CD4-positive, alpha-beta T cell treated with Interleukin-6 for 4 hours (primary cell): ENCODE data around the gene LIMK2.
"Not testable (repeated sequence)": the region's sequence is repeated elsewhere in the genome, so short reads cannot be mapped to it uniquely, and the experiment has no call there.

ENCODE experiments used
- DNase-seq: peaks from one replicate; pipeline ENCODE4 v3.0.0-alpha.2; 2020; ENCODE audit warnings: mixed read lengths

Gene LIMK2

DNA sequence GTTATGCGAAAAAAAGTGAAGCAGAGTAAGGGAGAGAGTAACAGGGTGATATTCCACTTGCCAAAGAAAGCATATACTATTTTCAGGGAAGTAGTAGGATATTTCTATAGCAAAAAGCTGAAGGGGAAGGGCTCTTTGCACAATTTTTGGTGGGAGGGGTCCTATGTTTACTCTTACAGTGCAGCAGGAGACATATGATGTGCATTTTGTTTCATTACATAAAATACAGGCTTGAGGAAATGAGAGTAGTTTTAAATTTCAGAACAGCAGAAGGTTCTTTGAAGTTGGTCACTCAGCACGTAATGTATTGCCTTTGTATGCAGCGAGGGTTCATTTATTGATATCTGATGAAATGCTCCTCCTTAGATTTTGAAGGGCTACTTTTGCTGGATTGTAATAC is 83.3 kb downstream of the LIMK2 start:
- no peak for DNase-seq

DNA sequence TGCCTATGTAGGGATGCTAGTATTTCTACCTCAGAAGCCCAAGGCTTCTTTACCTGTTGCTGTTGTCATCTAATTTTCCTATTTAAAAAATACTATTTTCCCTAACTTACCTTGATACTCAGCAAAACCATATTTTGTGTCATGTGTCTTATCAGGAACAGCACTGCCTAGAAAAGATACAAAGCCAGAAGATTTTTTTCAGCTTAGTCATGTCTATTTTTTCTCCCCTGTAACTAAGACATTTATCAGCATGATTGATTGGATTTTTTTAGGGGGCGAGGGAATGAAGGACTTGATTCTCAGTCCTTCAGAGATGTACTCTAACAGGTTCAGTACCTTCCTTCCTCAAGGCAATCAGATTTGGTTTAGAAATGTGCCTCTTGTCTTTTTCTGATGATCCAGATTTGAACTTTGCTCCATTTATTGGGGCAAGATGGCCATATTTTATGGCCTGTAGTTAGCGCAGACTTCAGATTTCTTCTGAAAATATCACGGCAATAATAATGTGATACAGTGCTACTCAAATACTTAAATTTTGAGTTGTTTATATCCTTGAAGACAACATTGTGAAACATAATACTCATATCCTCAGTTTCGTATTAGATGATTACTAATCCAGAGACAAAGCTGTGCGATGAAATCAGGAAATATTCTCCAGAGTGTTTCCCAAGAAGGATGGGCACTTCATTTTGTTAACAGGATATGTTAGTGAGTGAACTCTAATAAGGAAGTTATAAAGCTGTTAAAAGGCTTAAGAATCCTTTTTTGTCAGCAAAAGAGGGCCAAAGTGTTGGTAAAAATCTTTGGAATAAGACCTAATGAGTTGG is 83.9 kb downstream of the LIMK2 start:
- DNase-seq: no peak

DNA sequence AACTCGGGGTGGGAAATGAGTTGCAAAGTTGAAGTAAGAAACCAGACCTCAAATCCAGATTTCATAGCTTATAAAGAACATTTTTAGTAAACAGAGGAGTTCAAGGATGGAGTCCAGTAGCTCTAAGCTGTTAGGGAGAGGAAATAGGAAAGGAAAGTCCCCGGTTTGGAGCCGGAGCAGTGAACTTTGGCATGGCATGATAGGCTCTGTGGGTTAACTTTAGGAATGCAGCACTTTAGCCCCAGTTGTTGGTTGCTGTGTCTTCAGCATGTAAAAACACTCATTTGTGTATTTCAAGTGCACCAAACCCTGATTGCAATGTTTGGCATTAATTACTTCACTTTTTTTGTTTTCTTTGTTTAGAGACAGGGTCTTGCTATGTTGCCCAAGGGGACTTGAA is 88.8 kb downstream of the LIMK2 start:
- DNase-seq: no peak

DNA sequence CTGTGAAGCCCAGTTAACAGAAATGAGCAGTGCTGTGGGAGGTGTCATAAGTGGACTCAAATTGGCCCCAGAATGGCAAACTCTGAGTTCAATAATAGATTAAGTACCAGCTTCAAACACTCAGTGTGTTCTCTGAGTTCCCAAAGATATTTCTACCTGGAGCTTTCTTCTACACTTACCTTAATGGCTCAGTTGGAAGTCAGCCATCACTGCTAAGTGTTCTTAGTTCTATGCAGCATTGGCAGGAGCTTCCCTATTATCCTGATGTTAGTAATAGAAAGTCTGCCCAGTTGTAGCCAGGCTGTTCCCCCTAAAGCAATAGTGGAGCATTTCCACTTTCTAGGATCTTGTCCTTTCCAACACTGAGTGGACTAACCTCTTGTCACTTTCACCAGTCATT is 89.9 kb downstream of the LIMK2 start:
- DNase-seq: no peak

DNA sequence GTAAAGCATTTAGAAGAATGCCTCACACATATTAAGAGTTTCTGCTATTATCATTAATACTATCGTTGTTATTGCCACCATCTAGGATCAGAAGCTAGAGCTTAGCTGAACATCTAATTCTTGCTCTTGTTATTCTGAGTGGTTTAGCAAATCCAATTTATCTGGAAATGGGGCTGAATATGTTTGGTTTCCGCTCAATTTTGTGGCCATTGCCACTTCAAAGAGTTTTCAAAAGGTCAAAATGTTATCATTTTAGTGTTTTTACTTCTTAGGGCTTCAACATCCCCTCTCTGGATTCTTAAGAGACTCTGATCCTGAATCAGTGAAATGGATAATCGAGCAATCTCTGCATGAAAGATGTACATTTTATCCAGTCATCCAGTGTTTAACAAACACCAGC is 90.4 kb downstream of the LIMK2 start:
- no peak for DNase-seq

DNA sequence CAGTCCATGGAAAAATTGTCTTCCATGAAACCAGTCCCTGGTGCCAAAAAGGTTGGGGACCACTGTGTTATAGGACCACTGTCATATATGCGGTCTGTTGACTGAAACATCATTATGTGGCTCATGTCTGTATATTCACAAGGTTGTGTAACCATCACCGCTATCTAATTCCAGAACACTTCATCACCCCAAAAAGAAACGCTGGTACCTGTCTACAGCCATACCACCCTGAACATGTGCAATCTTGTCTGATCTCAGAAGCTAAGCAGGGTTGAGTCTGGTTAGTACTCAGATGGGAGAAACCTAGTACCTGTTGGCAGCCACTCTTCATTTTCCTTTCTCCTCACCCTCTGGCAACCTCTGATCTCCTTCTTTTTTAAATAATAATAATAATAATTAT is 93.1 kb downstream of the LIMK2 start:
- no peak for DNase-seq

DNA sequence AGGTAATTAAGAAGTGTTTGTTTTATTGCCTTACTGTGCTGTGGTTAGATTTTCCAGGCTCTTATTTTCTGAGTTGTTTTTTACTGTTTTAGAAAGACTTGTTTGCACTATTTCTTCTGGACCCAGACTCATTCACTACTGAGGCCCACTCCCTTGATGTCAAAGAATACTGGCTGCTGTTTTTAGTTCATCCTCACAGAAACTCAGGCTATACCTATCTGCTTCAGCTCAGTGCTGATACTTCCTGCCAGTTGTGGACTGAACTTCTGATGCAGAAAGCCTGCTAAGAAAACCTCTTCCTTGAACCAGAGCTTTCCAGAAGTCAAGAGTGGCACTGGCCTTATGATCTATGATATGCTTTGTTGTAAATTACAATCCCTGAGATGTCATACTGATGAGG is 96.1 kb downstream of the LIMK2 start:
- peak; percentile 19 for DNase-seq

DNA sequence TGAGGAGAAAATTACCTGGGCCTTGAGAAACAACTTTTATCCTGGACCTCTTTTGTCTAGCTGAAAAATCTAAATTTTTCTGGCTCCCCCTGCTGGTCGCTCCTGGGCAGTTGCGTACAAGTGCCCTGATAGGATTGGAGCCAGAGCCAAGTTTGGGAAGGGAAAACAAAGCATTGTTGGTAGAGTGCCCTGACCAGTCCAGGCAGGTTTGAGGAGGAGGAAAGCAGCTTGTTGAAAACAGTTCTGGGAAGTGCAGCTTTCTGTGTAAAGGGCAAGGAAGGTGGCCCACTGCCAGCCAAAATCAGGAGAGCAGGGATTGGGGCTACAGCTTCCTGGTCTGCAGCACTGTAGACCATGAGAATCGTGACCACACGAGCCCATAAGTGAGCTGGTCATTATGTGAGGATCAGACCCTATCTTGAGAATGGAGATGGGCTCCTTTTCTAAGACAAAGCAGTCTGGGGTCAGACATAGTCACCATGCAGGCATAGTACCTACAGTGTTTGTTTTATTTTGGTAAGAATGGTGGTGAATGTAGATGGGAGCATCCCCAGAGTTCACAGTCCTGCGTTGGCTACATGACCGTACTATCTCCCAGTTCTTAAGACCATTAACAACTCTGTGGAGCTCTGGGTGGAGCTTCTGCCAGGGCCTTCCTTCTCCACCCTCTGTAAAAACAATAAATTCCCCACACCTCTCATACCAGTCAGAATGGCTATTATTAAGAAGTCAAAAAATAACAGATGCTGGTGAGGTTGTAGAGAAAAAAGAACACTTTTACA is 101.5 kb downstream of the LIMK2 start:
- DNase-seq: peak; percentile 84

DNA sequence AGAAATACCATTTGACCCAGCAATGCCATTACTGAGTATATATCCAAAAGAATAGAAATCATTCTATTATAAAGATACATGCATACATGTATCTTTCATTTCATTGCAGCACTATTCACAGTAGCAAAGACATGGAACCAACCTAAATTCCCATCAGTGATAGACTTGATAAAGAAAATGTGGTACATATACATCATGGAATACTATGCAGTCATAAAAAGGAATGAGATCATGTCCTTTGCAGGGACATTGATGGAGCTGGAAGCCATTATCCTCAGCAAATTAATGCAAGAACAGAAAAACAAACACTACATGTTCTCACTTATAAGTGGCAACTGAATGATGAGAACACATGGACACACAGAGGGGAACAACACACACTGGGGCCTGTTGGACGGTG is 102.1 kb downstream of the LIMK2 start:
- DNase-seq: not testable (repeated sequence)

DNA sequence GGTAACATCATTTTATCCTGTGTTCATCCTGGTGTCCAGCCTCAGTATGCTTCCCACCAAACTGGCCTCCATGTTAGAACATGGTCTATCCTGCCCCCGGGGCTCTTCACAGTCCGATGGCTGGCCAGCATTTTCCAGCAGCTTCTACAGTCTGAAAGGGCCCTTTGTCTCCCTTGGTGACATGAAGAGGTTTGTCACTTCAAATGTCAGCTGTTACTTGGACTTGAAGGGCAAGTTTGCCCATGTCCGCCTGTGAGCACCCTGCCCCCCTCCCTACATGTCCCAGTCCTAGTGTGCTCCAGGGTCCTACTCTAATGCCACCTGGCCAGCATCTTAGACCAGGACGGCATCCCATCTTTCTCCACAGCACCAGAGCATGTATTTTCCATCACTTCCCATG is 109.3 kb downstream of the LIMK2 start:
- no peak for DNase-seq

DNA sequence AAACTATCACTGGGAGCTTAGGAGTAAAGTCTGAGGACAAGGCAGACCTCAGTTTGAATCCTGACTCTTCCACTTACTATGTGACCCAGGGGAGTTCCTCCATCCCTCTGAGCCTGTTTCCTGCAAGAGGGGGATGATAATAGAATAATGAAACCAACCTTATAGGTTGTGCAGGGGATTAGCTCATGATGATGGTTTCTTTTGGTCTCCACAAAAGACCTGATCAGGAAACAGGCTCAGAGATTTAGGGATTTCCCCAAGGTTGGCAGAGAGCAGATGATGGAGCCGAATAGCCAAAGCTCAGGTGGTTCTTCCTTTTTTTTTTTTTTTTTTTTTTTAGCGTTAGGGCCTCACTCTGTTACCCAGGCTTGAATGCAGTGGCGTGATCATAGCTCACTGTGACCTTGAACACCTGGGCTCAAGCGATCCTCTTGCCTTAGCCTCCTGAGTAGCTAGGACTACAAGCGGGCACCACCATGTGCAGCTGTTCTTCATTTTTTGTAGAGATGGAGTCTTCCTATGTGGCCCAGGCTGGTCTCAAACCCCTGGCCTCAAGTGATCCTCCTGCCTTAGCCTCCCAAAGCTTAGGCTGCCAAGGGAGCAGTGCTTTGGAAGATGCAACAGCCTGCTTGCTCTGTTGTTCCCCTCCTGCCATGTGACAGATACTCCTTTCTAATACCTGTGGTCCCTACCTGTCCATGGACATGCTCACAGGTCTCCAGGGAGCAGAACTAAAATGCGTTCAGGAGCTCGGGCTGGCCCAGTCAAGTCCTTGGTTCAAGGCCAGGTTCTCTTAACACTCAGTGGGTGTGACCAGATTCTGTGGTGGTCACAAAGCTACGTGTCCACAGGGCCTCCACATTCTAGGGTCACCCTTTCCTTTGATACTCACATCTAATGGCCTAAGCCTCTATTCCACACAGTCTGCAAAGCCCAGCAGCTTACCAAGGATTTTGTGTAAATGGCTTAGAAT is 111.8 kb downstream of the LIMK2 start:
- DNase-seq: no peak

DNA sequence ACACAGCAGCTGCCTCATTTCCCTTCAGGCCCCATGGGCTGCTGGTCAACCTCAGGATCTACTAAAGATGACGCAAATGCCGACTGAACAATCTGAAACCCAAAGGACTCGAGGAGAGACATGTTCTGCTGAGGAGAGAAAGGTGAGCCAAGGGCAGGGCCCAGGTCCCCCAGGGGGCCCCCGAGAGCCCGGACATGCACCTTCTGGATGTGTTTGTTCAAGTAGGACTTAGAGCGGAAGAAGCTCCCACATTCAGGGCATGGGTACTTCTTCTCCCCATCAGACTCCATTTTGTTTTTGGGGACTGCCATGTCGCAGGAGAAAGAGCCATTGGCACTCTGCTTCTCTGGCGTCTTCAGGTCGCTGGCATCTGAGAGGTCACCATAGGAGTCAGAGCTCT is 114.8 kb downstream of the LIMK2 start:
- DNase-seq: no peak

DNA sequence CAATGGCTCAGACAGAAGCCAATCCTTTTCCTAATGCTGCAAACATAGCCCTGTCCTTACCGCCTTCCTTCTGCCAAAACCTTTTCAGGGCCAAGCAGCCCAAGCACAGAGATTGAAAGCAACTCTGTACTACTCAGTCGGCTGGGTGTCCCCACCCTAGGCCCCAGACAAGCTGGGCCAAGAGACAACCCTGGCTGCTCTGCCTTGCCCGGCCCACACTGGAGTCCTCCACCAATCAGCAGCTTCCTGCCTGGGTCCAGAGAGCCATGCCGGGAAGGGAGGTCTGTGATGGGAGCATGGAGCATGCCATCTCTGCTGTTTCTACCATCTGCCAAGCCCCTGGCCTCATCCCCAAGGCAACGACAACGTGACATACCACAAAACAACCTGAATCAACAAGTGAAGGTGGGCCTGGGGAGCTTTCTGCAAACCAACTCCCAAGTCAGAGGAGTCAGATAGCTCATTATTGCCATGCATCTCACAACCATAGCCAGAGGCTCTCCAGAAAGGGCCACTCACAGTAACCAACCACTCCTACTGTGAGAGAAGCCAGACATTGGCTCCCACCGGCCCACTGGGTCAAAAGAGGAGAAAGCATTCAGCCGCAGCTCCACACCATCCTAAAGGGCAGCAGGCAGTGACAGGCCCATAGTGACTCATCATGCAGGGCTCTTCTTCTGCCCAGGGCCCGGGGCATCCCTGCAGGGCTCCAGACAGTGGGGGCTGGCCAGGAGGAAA is 115.9 kb downstream of the LIMK2 start:
- DNase-seq: no peak

DNA sequence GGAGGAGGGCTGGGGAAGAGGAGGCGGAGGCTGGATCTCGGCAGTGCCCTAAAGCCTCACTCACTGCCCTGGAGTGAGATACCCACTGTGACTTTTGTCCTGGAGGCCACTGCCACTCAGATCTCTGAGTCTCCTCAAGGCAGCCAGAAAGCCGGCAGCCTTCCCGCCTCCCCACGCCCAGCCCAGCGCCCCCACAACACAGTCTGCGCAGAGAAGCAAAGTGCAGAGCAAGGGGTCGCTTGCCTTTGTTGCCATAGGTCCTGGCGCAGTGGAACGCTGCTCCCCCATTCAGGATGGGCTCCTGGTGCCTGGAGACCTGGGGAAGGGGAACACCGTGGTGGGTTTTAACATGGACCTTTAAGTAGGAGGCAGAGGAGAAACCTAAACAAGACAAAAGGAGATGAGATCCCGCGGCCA is 116.5 kb downstream of the LIMK2 start:
- no peak for DNase-seq

DNA sequence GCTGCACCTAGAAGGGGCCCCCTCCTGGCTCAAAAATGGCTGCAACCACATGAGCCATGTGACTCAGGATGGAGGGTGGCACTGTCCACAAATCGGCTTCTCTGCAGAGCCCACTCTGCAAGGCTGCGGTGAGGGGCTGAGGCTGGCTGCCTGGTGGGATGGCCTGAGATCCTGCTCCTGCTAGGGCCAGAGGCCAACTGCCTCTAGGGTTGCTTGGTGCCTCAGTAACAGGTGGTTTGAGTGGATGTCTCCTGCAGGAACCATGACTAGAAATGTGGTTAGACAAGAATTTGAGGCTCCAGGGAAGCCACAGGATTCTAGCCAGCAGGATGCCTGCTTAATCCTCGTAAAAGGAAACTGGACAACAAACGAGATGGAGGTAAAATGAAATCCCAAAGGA is 116.9 kb downstream of the LIMK2 start:
- no peak for DNase-seq
